SK-N-SH (cell line): ENCODE data around the gene PRC1. TPM values are rescaled to one million over a fixed set of nuclear protein-coding genes. Genes with fewer than 3 reads are reported as not detected.

Experiments used
- CTCF ChIA-PET: fragments of 300-600, 350-600 bp; formaldehyde crosslinking; extraction: SDS; loops from one replicate; lab custom pipeline; 2021; lab: Yijun Ruan, JAX
- POLR2A ChIA-PET: fragments of 350-600 bp; sonication (Branson Sonifier 250); formaldehyde crosslinking; extraction: SDS; loops from one replicate; lab custom pipeline; 2020; ENCODE audit warnings: antibody characterized with exemption, inconsistent platforms; lab: Yijun Ruan, JAX
- DNase-seq: peaks from one replicate; pipeline ENCODE4 v3.0.0; 2012
- H2AFZ ChIP-seq: fragments of 200-600 bp; sonication (generic); 2 replicates; pipeline ENCODE4 v1.8.1; 2016; ENCODE audit warnings: antibody characterized with exemption, mild to moderate bottlenecking, low read depth
- H3F3A ChIP-seq: fragments of 200-600 bp; sonication (generic); replicated peaks from 2 replicates; pipeline ENCODE3; 2016; ENCODE audit warnings: antibody characterized with exemption, mild to moderate bottlenecking; ENCODE audit not compliant: insufficient read depth
- H3K27ac ChIP-seq, 2 experiments: fragments of 200-500 bp in 1 of 2; fragments of 200-600 bp in 1 of 2; sonication (Bioruptor generic) in 1 of 2; sonication (generic), shearing (Covaris generic) in 1 of 2; 2 replicates each; pipeline versions ENCODE4 v1.5.1 to v1.6.1; 2014 to 2016; ENCODE audit warnings: low read depth in 2 of 2, inconsistent platforms in 1 of 2, low read length in 1 of 2, mild to moderate bottlenecking in 1 of 2, mixed read lengths in 1 of 2
- H3K27me3 ChIP-seq: fragments of 200-600 bp; sonication (generic), shearing (Covaris generic); 2 replicates; pipeline ENCODE4 v1.6.1; 2016; ENCODE audit warnings: mixed run types; ENCODE audit not compliant: insufficient read depth
- H3K36me3 ChIP-seq, 2 experiments: fragments of 200-500 bp in 1 of 2; fragments of 200-600 bp in 1 of 2; sonication (Bioruptor generic) in 1 of 2; sonication (generic) in 1 of 2; replicated peaks in 1 of 2; 2 replicates each; pipeline versions ENCODE3 to v1.5.1; 2014 to 2016; ENCODE audit warnings: low read length in 1 of 2, mild to moderate bottlenecking in 1 of 2; ENCODE audit not compliant: insufficient read depth in 2 of 2, control insufficient read depth in 1 of 2
- H3K4me1 ChIP-seq, 2 experiments: fragments of 200-500 bp in 1 of 2; fragments of 200-600 bp in 1 of 2; sonication (Bioruptor generic) in 1 of 2; sonication (generic), shearing (Covaris generic) in 1 of 2; 2 replicates each; pipeline versions ENCODE4 v1.5.1 to v1.6.1; 2014 to 2016; ENCODE audit warnings: low read depth in 1 of 2, low read length in 1 of 2, mixed run types in 1 of 2; ENCODE audit not compliant: insufficient read depth in 2 of 2, control insufficient read depth in 1 of 2
- H3K4me2 ChIP-seq: fragments of 200-600 bp; sonication (generic), shearing (Covaris generic); 2 replicates; pipeline ENCODE4 v1.6.1; 2017; ENCODE audit warnings: mixed run types
- H3K4me3 ChIP-seq, 2 experiments: fragments of 200-500 bp in 1 of 2; fragments of 200-600 bp in 1 of 2; sonication (Bioruptor generic) in 1 of 2; sonication (generic), shearing (Covaris generic) in 1 of 2; 2 replicates each; pipeline versions ENCODE4 v1.5.1 to v1.8.1; 2014 to 2016; ENCODE audit warnings: low read depth in 2 of 2, inconsistent platforms in 1 of 2, low read length in 1 of 2, mild to moderate bottlenecking in 1 of 2, mixed read lengths in 1 of 2, moderate library complexity in 1 of 2
- H3K79me2 ChIP-seq: fragments of 200-600 bp; sonication (generic); 2 replicates; pipeline ENCODE4 v1.8.1; 2017; ENCODE audit warnings: mild to moderate bottlenecking; ENCODE audit not compliant: insufficient read depth
- H3K9ac ChIP-seq: fragments of 200-600 bp; sonication (generic); 2 replicates; pipeline ENCODE4 v1.6.1; 2017; ENCODE audit warnings: mixed run types
- H3K9me2 ChIP-seq: fragments of 200-600 bp; sonication (generic); 2 replicates; pipeline ENCODE4 v1.6.1; 2017; ENCODE audit warnings: mixed run types
- H3K9me3 ChIP-seq: fragments of 200-600 bp; sonication (generic); 2 replicates; pipeline ENCODE4 v1.6.1; 2017; ENCODE audit warnings: mixed run types, mild to moderate bottlenecking, moderate library complexity
- H4K20me1 ChIP-seq: fragments of 200-600 bp; sonication (generic); 2 replicates; pipeline ENCODE4 v1.6.1; 2017; ENCODE audit warnings: mild to moderate bottlenecking, mixed run types; ENCODE audit not compliant: insufficient read depth
- ELF1 ChIP-seq: IDR thresholded peaks from 2 replicates; pipeline ENCODE4 v1.4.0; 2012
- EZH2phosphoT487 ChIP-seq: fragments of 200-600 bp; sonication (generic); IDR thresholded peaks from 2 replicates; pipeline ENCODE4 v1.6.1; 2017; ENCODE audit warnings: low read depth, mixed run types, mild to moderate bottlenecking, antibody characterized with exemption, moderate library complexity, borderline replicate concordance
- FOSL2 ChIP-seq: IDR thresholded peaks from 2 replicates; pipeline ENCODE4 v1.4.0; 2012; ENCODE audit warnings: low read depth, mild to moderate bottlenecking, moderate library complexity, borderline replicate concordance
- IRF3 ChIP-seq: fragments of 150-350 bp; IDR thresholded peaks from 2 replicates; pipeline ENCODE4 v1.6.1; 2016; ENCODE audit warnings: mild to moderate bottlenecking, low read depth, low read length
- MEF2A ChIP-seq: IDR thresholded peaks from 2 replicates; pipeline ENCODE4 v1.4.0; 2012; ENCODE audit warnings: low read depth, borderline replicate concordance
- MXI1 ChIP-seq: IDR thresholded peaks from 2 replicates; pipeline ENCODE4 v1.6.1; 2012; ENCODE audit warnings: mild to moderate bottlenecking, low read depth, low read length, improper control_type of control experiment
- NFIC ChIP-seq: IDR thresholded peaks from 2 replicates; pipeline ENCODE4 v1.4.0; 2012; ENCODE audit warnings: borderline replicate concordance
- NRF1 ChIP-seq: IDR thresholded peaks from 2 replicates; pipeline ENCODE4 v1.6.1; 2012; ENCODE audit warnings: low read depth, mild to moderate bottlenecking, low read length
- POLR2AphosphoS5 ChIP-seq: IDR thresholded peaks from 2 replicates; pipeline ENCODE4 v1.6.1; 2012; ENCODE audit warnings: low read depth, low read length
- RCOR1 ChIP-seq: fragments of 150-350 bp; IDR thresholded peaks from 2 replicates; pipeline ENCODE4 v1.6.1; 2017; ENCODE audit warnings: antibody characterized with exemption, low read length
- RFX5 ChIP-seq: IDR thresholded peaks from 2 replicates; pipeline ENCODE4 v1.6.1; 2012; ENCODE audit warnings: mild to moderate bottlenecking, improper control_type of control experiment, low read length
- TAF1 ChIP-seq: IDR thresholded peaks from 2 replicates; pipeline ENCODE4 v1.6.1; 2012; ENCODE audit warnings: low read depth, mild to moderate bottlenecking, low read length, moderate library complexity, borderline replicate concordance
- TCF12 ChIP-seq: IDR thresholded peaks from 2 replicates; pipeline ENCODE4 v1.4.0; 2012
- TEAD4 ChIP-seq: IDR thresholded peaks from 2 replicates; pipeline ENCODE4 v1.4.0; 2012; ENCODE audit warnings: mild to moderate bottlenecking, borderline replicate concordance; ENCODE audit not compliant: insufficient read depth
- ZBTB33 ChIP-seq: IDR thresholded peaks from 2 replicates; pipeline ENCODE4 v1.4.0; 2012; ENCODE audit warnings: low read depth, borderline replicate concordance
- WGBS: methylation state at CpG from one replicate; pipeline ENCODE4 v1.1.6; 2017; ENCODE audit warnings: low lambda C conversion rate; 5-methylcytosine and 5-hydroxymethylcytosine counted together
- polyA plus RNA-seq, 3 experiments: library from polyadenylated mRNA; depleted of rRNA; stranded (reverse); fragments of >200 nt; gene quantifications; 2 replicates each; pipeline ENCODE4 v1.2.3, GENCODE V29; 2012
- TF ChIP-seq, protein P1 (sequence below): fragments of 200-600 bp; sonication (generic); IDR thresholded peaks from 2 replicates; pipeline ENCODE4 v1.6.1; 2017; ENCODE audit warnings: antibody characterized with exemption, mild to moderate bottlenecking, moderate library complexity
- TF ChIP-seq, protein P2 (sequence below): IDR thresholded peaks from 2 replicates; pipeline ENCODE4; 2012
- TF ChIP-seq, protein P3 (sequence below): fragments of 150-350 bp; IDR thresholded peaks from 2 replicates; pipeline ENCODE4 v1.6.1; 2017; ENCODE audit warnings: antibody characterized with exemption, low read length, low read depth, borderline replicate concordance

Gene PRC1
- polyA plus RNA-seq, 1 of the 3 experiments (the other 2 are of a cell fraction): 125 TPM

DNA sequence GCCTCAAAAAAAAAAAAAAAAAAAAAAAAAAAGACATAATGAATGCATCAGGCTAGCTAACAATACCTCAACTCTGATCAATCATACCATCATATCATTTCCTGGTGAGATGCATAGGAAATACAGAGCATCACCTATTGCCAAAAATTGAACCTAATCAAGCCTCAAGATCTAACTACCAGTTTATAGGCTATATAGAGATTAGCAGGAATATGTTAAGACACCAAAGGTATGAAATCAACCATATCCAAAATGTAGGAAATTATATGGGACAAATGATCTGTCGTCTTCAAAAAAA, 28.4 kb upstream of the PRC1 start:
- DNase-seq: no peak
- peaks cover 4 to 10% of the 10 kb centered on the region in 2 experiments; a peak in 3 of 4 replicates for H3K4me1 ChIP-seq
- TF ChIP-seq RCOR1: 0 out of 2 replicates have a peak, but pooled peaks have one; percentile 1
- TF ChIP-seq EZH2phosphoT487: no peak
- WGBS: 11% methylated on average over 1 of the region's 1 CpG
- peak overlapping the region; percentile 98 for H2AFZ ChIP-seq
- POLR2A ChIA-PET: interaction anchor here (0.6 to 1.7 kb wide), 4 partner anchors 27 to 242 kb away, joined by 3 to 7 read pairs (median 4); no protein-coding TSS in a partner anchor
- peak overlapping the region; percentile 81 for H3K9ac ChIP-seq
- H3K4me2 ChIP-seq: peak overlapping the region; percentile 93
- peak overlapping the region; percentile 88 to 97 for H3K4me3 ChIP-seq
- CTCF ChIA-PET: interaction anchor here (0.6 to 4.3 kb wide), 4 partner anchors 66 to 249 kb away, joined by 3 to 22 read pairs (median 5); partner anchors contain the start of genes HDDC3 and UNC45A
- peak overlapping the region; percentile 67 to 83; a peak in 3 of 4 replicates for H3K27ac ChIP-seq
- H4K20me1 ChIP-seq: no peaks in the 10 kb centered on the region
- H3K9me3 ChIP-seq: no peaks in the 10 kb centered on the region
- no peaks in the 10 kb centered on the region for H3K9me2 ChIP-seq
- peaks cover 4% of the 10 kb centered on the region in 2 experiments for H3K36me3 ChIP-seq
- no peaks in the 10 kb centered on the region for H3K27me3 ChIP-seq
- H3F3A ChIP-seq: peaks cover 5% of the 10 kb centered on the region
- H3K79me2 ChIP-seq: peaks cover 49% of the 10 kb centered on the region

GRCh38 chr15:91022075-91022831, 27.9 kb upstream of the PRC1 start, which contains the start of gene VPS33B:
VPS33B (minus strand) TSS chr15:91022594; CDS start chr15:91022249, 345 bp downstream.
- Histone ChIP-seq H3K27ac (peak within 1 kb of the TSS; percentile 67 to 83), H3K36me3 (peaks cover 4 to 7% of the 10 kb centered on the region in 2 experiments), H2AFZ (peak within 1 kb of the TSS; percentile 98), H3K4me2 (peak within 1 kb of the TSS; percentile 93), H3K79me2 (peaks cover 54% of the 10 kb centered on the region), H3K4me3 (peak within 1 kb of the TSS; percentile 88 to 97), H3F3A (peaks cover 5% of the 10 kb centered on the region), H3K9me3 (no peaks in the 10 kb centered on the region), H3K9ac (peak within 1 kb of the TSS; percentile 81), H3K27me3 (no peaks in the 10 kb centered on the region), H4K20me1 (no peaks in the 10 kb centered on the region), H3K9me2 (no peaks in the 10 kb centered on the region), H3K4me1 (peaks cover 4 to 10% of the 10 kb centered on the region in 2 experiments; a peak in 3 of 4 replicates)
- DNase-seq: peak; percentile 85
- ChIA-PET POLR2A (interaction anchor here (0.6 to 1.7 kb wide), 6 partner anchors 11 to 243 kb away, joined by 3 to 7 read pairs (median 4); partner anchors contain the start of gene UNC45A), CTCF (interaction anchor here (0.6 to 4.3 kb wide), 8 partner anchors 11 to 250 kb away, joined by 3 to 22 read pairs (median 3); partner anchors contain the start of genes HDDC3 and UNC45A)
- under 1% methylated on average over 37 of the region's 48 CpGs for WGBS
- TF ChIP-seq MXI1: peak; percentile 18
- TF ChIP-seq FOSL2: no peak
- no peak for TF ChIP-seq NRF1
- no peak for TF ChIP-seq RFX5
- TF ChIP-seq POLR2AphosphoS5: peak; percentile 80
- TF ChIP-seq, protein P1, sequence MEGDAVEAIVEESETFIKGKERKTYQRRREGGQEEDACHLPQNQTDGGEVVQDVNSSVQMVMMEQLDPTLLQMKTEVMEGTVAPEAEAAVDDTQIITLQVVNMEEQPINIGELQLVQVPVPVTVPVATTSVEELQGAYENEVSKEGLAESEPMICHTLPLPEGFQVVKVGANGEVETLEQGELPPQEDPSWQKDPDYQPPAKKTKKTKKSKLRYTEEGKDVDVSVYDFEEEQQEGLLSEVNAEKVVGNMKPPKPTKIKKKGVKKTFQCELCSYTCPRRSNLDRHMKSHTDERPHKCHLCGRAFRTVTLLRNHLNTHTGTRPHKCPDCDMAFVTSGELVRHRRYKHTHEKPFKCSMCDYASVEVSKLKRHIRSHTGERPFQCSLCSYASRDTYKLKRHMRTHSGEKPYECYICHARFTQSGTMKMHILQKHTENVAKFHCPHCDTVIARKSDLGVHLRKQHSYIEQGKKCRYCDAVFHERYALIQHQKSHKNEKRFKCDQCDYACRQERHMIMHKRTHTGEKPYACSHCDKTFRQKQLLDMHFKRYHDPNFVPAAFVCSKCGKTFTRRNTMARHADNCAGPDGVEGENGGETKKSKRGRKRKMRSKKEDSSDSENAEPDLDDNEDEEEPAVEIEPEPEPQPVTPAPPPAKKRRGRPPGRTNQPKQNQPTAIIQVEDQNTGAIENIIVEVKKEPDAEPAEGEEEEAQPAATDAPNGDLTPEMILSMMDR: no peak
- TF ChIP-seq TCF12: no peak; the same call in 1 of the 2 replicates
- TF ChIP-seq, protein P2, sequence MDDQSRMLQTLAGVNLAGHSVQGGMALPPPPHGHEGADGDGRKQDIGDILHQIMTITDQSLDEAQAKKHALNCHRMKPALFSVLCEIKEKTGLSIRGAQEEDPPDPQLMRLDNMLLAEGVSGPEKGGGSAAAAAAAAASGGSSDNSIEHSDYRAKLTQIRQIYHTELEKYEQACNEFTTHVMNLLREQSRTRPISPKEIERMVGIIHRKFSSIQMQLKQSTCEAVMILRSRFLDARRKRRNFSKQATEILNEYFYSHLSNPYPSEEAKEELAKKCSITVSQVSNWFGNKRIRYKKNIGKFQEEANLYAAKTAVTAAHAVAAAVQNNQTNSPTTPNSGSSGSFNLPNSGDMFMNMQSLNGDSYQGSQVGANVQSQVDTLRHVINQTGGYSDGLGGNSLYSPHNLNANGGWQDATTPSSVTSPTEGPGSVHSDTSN: no peak
- peak; percentile 98 for TF ChIP-seq ELF1
- peak; percentile 80 for TF ChIP-seq TAF1
- no peak for TF ChIP-seq EZH2phosphoT487
- TF ChIP-seq NFIC: no peak
- TF ChIP-seq TEAD4: no peak
- peak; percentile 54; the same call in 1 of the 2 replicates for TF ChIP-seq ZBTB33
- TF ChIP-seq MEF2A: no peak
- no peak for TF ChIP-seq IRF3
- TF ChIP-seq RCOR1: peak; percentile 46
- TF ChIP-seq, protein P3, sequence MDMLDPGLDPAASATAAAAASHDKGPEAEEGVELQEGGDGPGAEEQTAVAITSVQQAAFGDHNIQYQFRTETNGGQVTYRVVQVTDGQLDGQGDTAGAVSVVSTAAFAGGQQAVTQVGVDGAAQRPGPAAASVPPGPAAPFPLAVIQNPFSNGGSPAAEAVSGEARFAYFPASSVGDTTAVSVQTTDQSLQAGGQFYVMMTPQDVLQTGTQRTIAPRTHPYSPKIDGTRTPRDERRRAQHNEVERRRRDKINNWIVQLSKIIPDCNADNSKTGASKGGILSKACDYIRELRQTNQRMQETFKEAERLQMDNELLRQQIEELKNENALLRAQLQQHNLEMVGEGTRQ: no peak
